Stimulated activated effector memory CD8-positive, alpha-beta T cell treated with anti-CD3 and anti-CD28 coated beads, Interleukin-12 subunit alpha, Interleukin-12 subunit beta, amount 100 ng/mL, for 72 hours (primary cell): Measurements from ENCODE around the gene OXGR1.
A peak's percentile ranks its signal among the peaks of the same experiment; 100 is the strongest.
"Not testable (repeated sequence)": the region's sequence is repeated elsewhere in the genome, so short reads cannot be mapped to it uniquely, and the experiment has no call there.

Experiments used
- ATAC-seq: fragments of 150-1000 bp; cut with Tn5 transposase; 2 replicates; pipeline ENCODE4 v1.10.0; 2021
- DNase-seq, 2 donors: peaks; one replicate each; pipeline ENCODE4 v3.0.0; 2021 to 2022; ENCODE audit warnings: low spot score in 2 of 2
- H3K27ac Mint-ChIP-seq: one replicate; pipeline ENCODE4 v1.8.0; 2022; ENCODE audit warnings: mild to moderate bottlenecking, mixed read lengths
- H3K36me3 Mint-ChIP-seq: one replicate; pipeline ENCODE4 v1.8.0; 2022; ENCODE audit warnings: mild to moderate bottlenecking, mixed read lengths
- H3K4me1 Mint-ChIP-seq: one replicate; pipeline ENCODE4 v1.8.0; 2022; ENCODE audit warnings: mixed read lengths
- H3K4me3 Mint-ChIP-seq: one replicate; pipeline ENCODE4 v1.8.0; 2022; ENCODE audit warnings: mild to moderate bottlenecking, mixed read lengths
- H3K9me3 Mint-ChIP-seq: one replicate; pipeline ENCODE4 v1.8.0; 2022; ENCODE audit warnings: mixed read lengths

The OXGR1 gene

GRCh38 chr13:96994017-96994857 is at the start of gene OXGR1:
TSS of gene OXGR1 (minus strand) at chr13:96994476. CDS start at chr13:96987759, 6,717 bp downstream.
- Mint-ChIP-seq H3K4me1 (no peaks in the 10 kb centered on the region), H3K27ac (no peak within 1 kb of the TSS), H3K9me3 (no peaks in the 10 kb centered on the region), H3K36me3 (no peaks in the 10 kb centered on the region), H3K4me3 (no peak within 1 kb of the TSS)
- ATAC-seq (peak; percentile 24), DNase-seq (no peak)

- no peaks in the 10 kb centered on the region for H3K36me3 Mint-ChIP-seq
- no peaks in the 10 kb centered on the region for H3K4me1 Mint-ChIP-seq
- H3K4me3 Mint-ChIP-seq = no peak overlapping the region
- ATAC-seq (no peak), DNase-seq (no peak)
- H3K9me3 Mint-ChIP-seq = no peaks in the 10 kb centered on the region
- no peak overlapping the region for H3K27ac Mint-ChIP-seq
These were observed 49.0 kb upstream of the OXGR1 start for GRCh38 chr13:97043302-97043701.

- H3K36me3 Mint-ChIP-seq = no peaks in the 10 kb centered on the region
- H3K27ac Mint-ChIP-seq = no peak overlapping the region
- H3K4me1 Mint-ChIP-seq = no peaks in the 10 kb centered on the region
- no peak overlapping the region for H3K4me3 Mint-ChIP-seq
- DNase-seq = no peak
- no peak for ATAC-seq
- H3K9me3 Mint-ChIP-seq = no peaks in the 10 kb centered on the region
These were observed 36.6 kb upstream of the OXGR1 start for GRCh38 chr13:97030705-97031452.

- H3K36me3 Mint-ChIP-seq = no peaks in the 10 kb centered on the region
- H3K4me1 Mint-ChIP-seq = no peaks in the 10 kb centered on the region
- H3K4me3 Mint-ChIP-seq = no peak overlapping the region
- peak; percentile 20 to 63 for DNase-seq
- ATAC-seq = no peak
- no peaks in the 10 kb centered on the region for H3K9me3 Mint-ChIP-seq
- H3K27ac Mint-ChIP-seq = no peak overlapping the region
These were observed 34.4 kb upstream of the OXGR1 start for GRCh38 chr13:97028441-97029299.

- H3K36me3 Mint-ChIP-seq = no peaks in the 10 kb centered on the region
- H3K9me3 Mint-ChIP-seq = no peaks in the 10 kb centered on the region
- peak; percentile 57 for ATAC-seq
- H3K27ac Mint-ChIP-seq = no peak overlapping the region
- no peak overlapping the region for H3K4me3 Mint-ChIP-seq
- no peaks in the 10 kb centered on the region for H3K4me1 Mint-ChIP-seq
- DNase-seq = no peak
These were observed 32.9 kb upstream of the OXGR1 start for GRCh38 chr13:97027162-97027554.

GRCh38 chr13:97026531-97027161 is 32.4 kb upstream of the OXGR1 start:
- Mint-ChIP-seq H3K4me3 (no peak overlapping the region), H3K27ac (no peak overlapping the region)
- no peak for ATAC-seq

GRCh38 chr13:97023812-97024211 is 29.5 kb upstream of the OXGR1 start:
- not testable (repeated sequence) for ATAC-seq, DNase-seq, H3K9me3 Mint-ChIP-seq, H3K4me3 Mint-ChIP-seq, H3K4me1 Mint-ChIP-seq, H3K36me3 Mint-ChIP-seq, H3K27ac Mint-ChIP-seq

More at GRCh38 chr13:97026531-97027161, 32.4 kb upstream of the OXGR1 start:
- Mint-ChIP-seq H3K36me3 (no peaks in the 10 kb centered on the region), H3K4me1 (no peaks in the 10 kb centered on the region), H3K9me3 (no peaks in the 10 kb centered on the region)
- no peak for DNase-seq

GRCh38 chr13:97023117-97023516 is 28.8 kb upstream of the OXGR1 start:
- H3K4me3 Mint-ChIP-seq = no peak overlapping the region
- no peak for DNase-seq
- H3K27ac Mint-ChIP-seq = no peak overlapping the region
- ATAC-seq = no peak
- no peaks in the 10 kb centered on the region for H3K9me3 Mint-ChIP-seq
- no peaks in the 10 kb centered on the region for H3K36me3 Mint-ChIP-seq
- H3K4me1 Mint-ChIP-seq = no peaks in the 10 kb centered on the region

GRCh38 chr13:97021241-97021640 is 27.0 kb upstream of the OXGR1 start:
- H3K4me3 Mint-ChIP-seq = no peak overlapping the region

GRCh38 chr13:97020689-97021240 is 26.5 kb upstream of the OXGR1 start:
- no peak overlapping the region for H3K27ac Mint-ChIP-seq
- DNase-seq = no peak
- H3K36me3 Mint-ChIP-seq = no peaks in the 10 kb centered on the region

More at GRCh38 chr13:97021241-97021640, 27.0 kb upstream of the OXGR1 start:
- no peak overlapping the region for H3K27ac Mint-ChIP-seq
- no peaks in the 10 kb centered on the region for H3K9me3 Mint-ChIP-seq
- no peak for DNase-seq
- ATAC-seq = no peak
- H3K4me1 Mint-ChIP-seq = no peaks in the 10 kb centered on the region
- no peaks in the 10 kb centered on the region for H3K36me3 Mint-ChIP-seq

GRCh38 chr13:97020194-97020593 is 25.9 kb upstream of the OXGR1 start:
- Mint-ChIP-seq H3K4me1 (peaks cover 5% of the 10 kb centered on the region), H3K4me3 (no peak overlapping the region), H3K27ac (no peak overlapping the region), H3K36me3 (no peaks in the 10 kb centered on the region), H3K9me3 (no peaks in the 10 kb centered on the region)
- ATAC-seq (no peak), DNase-seq (no peak)

More at GRCh38 chr13:97020689-97021240, 26.5 kb upstream of the OXGR1 start:
- H3K9me3 Mint-ChIP-seq = no peaks in the 10 kb centered on the region
- ATAC-seq = no peak
- H3K4me1 Mint-ChIP-seq = peaks cover under 1% of the 10 kb centered on the region
- H3K4me3 Mint-ChIP-seq = no peak overlapping the region

GRCh38 chr13:97019236-97019635 is 25.0 kb upstream of the OXGR1 start:
- ATAC-seq (no peak), DNase-seq (no peak)
- Mint-ChIP-seq H3K27ac (no peak overlapping the region), H3K36me3 (no peaks in the 10 kb centered on the region), H3K4me3 (no peak overlapping the region), H3K9me3 (no peaks in the 10 kb centered on the region), H3K4me1 (peaks cover 5% of the 10 kb centered on the region)

- Mint-ChIP-seq H3K9me3 (no peaks in the 10 kb centered on the region), H3K4me1 (peaks cover 5% of the 10 kb centered on the region), H3K4me3 (no peak overlapping the region), H3K36me3 (no peaks in the 10 kb centered on the region), H3K27ac (no peak overlapping the region)
- DNase-seq (no peak), ATAC-seq (peak; percentile 66)
These were observed 23.9 kb upstream of the OXGR1 start for GRCh38 chr13:97018029-97018819.

- Mint-ChIP-seq H3K4me1 (peaks cover 5% of the 10 kb centered on the region), H3K4me3 (no peak overlapping the region), H3K36me3 (no peaks in the 10 kb centered on the region), H3K9me3 (no peaks in the 10 kb centered on the region), H3K27ac (no peak overlapping the region)
- no peak for DNase-seq
- ATAC-seq = no peak
These were observed 23.0 kb upstream of the OXGR1 start for GRCh38 chr13:97017322-97017721.
